Measurements from ENCODE around the gene BDP1.

GRCh38 chr5:71455427-71456361, at the start of gene BDP1:
- peak; percentile 82 for TF ChIP-seq POLR2A (IDR thresholded peaks at IDR 0.05; ENCODE audit: low read length)
- no peak for TF ChIP-seq GATA1 (IDR thresholded peaks at IDR 0.05; ENCODE audit: low read depth, low read length)

All from erythroblast (primary cell).